T-helper 22 cell (primary cell): ENCODE measurements around the gene KCNH6.
A peak's percentile ranks its signal among the peaks of the same experiment; 100 is the strongest.

Source experiments
- DNase-seq: peaks from one replicate; pipeline ENCODE4 v3.0.0-alpha.2; 2020; ENCODE audit warnings: low read depth

The KCNH6 gene, protein sequence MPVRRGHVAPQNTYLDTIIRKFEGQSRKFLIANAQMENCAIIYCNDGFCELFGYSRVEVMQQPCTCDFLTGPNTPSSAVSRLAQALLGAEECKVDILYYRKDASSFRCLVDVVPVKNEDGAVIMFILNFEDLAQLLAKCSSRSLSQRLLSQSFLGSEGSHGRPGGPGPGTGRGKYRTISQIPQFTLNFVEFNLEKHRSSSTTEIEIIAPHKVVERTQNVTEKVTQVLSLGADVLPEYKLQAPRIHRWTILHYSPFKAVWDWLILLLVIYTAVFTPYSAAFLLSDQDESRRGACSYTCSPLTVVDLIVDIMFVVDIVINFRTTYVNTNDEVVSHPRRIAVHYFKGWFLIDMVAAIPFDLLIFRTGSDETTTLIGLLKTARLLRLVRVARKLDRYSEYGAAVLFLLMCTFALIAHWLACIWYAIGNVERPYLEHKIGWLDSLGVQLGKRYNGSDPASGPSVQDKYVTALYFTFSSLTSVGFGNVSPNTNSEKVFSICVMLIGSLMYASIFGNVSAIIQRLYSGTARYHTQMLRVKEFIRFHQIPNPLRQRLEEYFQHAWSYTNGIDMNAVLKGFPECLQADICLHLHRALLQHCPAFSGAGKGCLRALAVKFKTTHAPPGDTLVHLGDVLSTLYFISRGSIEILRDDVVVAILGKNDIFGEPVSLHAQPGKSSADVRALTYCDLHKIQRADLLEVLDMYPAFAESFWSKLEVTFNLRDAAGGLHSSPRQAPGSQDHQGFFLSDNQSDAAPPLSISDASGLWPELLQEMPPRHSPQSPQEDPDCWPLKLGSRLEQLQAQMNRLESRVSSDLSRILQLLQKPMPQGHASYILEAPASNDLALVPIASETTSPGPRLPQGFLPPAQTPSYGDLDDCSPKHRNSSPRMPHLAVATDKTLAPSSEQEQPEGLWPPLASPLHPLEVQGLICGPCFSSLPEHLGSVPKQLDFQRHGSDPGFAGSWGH

DNA sequence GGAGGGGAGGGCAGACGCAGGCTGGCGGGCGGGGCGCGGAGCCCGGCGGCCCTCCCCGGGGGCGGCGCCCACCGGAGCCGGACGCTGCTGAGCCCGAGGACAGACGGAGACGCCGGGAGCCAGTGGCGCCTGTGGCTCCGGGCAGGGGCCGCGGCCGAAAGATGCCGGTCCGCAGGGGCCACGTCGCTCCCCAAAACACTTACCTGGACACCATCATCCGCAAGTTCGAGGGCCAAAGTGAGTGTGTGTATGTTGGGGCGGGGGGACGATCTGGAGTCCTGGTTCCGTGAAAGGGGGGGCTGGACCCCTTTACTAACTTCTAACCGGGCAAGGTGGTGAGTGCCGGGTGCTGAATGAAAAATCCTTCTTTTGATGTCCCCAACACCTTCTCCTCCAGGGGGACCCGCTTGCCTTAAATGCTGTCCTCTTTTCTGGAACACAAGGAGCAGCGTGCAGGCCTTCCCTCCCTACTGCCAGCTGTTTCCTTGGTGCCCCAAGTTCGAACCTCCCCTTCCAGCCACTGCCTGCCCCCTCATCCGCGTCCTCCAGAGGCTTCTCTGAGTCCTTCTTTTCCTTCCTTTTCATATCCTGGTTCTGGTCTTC, at the start of gene KCNH6:
KCNH6 (plus strand) TSS at position 106 of the 603 bp plus-strand sequence; CDS start at position 162, 56 bp downstream.
- DNase-seq = no peak

GRCh38 chr17:63474174-63474573, 49.0 kb upstream of the KCNH6 start:
- DNase-seq = no peak

GRCh38 chr17:63474586-63475460, 48.3 kb upstream of the KCNH6 start:
- no peak for DNase-seq

DNA sequence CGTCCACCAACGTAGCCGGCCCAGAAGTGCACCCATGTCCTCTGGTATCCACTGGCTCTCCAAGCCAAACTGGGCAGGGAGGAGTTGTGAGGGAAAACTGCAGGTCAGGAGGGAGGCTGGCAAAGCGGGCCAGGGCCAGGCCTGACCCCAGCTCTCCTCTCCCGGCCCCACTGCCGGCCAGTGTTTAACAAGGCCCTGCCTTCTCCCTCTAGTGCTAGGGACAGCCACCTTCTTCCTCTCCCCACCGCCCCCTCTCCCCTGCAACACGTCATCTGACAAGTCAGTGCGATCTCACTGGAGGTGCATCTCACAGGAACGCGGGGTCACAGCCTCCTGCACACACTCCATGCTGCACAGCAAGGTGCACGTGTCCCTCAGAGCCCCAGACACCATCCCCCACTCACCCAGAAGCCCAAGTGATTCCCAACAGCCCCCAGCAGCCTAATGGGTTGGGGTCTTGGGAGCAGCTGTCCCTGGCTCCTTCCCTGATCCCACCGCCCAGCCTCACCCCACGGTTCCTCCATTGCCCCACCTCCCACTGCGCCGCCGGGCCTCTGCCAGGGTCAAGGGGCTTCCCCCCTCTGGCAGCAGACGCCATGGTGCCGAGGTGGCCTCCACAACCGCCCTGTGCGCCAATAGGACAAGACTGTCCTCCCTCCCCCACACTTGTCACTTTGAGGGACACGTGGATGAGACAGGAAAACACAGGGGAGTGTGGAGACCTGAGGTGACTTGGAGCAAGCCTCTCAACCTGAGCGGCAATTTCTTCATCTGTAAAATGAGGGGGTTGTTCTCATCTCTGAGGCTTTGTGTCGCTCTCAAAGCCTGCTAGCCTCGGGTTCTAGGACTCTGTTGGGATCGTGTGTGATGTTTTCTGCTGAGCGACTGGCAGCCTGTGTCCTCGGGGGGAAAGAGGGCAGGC, 47.4 kb upstream of the KCNH6 start:
- DNase-seq = no peak

GRCh38 chr17:63476459-63476853, 46.7 kb upstream of the KCNH6 start:
- DNase-seq = no peak

GRCh38 chr17:63476854-63477479, 46.2 kb upstream of the KCNH6 start, which contains the start of gene ACE:
Gene ACE, plus strand, starts transcription at chr17:63477061. Its CDS starts 34 bp downstream, at chr17:63477095.
- DNase-seq = peak; percentile 25

- no peak for DNase-seq
These were observed 45.4 kb upstream of the KCNH6 start for GRCh38 chr17:63477480-63478440.

- peak; percentile 57 for DNase-seq
These were observed 44.2 kb upstream of the KCNH6 start for GRCh38 chr17:63478814-63479494.

- no peak for DNase-seq
These were observed 43.5 kb upstream of the KCNH6 start for GRCh38 chr17:63479495-63480184.

DNA sequence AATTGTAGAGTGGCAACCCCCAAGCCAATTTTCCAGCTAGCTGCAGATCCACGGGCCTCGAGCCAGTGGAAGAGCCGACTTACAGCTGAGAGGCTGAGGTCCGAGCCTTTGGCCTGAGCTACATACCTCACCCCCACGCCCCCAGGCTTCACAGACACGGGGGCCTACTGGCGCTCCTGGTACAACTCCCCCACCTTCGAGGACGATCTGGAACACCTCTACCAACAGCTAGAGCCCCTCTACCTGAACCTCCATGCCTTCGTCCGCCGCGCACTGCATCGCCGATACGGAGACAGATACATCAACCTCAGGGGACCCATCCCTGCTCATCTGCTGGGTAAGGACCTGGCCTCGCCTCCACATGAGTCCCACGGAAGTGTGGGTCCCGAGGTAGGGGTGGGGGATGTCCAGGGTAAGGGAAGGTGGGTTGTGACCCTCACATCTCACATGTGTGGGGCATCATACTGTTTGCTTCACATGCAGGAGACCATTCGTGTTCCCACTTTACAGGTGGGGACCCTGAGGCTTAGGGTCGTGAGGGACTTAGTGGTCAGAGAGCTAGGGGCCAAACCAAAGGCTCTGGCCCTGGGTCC, 42.9 kb upstream of the KCNH6 start:
- no peak for DNase-seq

GRCh38 chr17:63480826-63481487, 42.2 kb upstream of the KCNH6 start:
- no peak for DNase-seq

- no peak for DNase-seq
These were observed 41.7 kb upstream of the KCNH6 start for GRCh38 chr17:63481488-63481870.

- no peak for DNase-seq
These were observed 40.6 kb upstream of the KCNH6 start for GRCh38 chr17:63482509-63482908.

GRCh38 chr17:63483038-63483437, 40.1 kb upstream of the KCNH6 start:
- DNase-seq = no peak

GRCh38 chr17:63483655-63484575, 39.2 kb upstream of the KCNH6 start:
- DNase-seq = no peak
